WI38 (cell line): Measurements from ENCODE around the gene GSE1.

ENCODE experiments used
- H3K4me3 ChIP-seq: 2 replicates; pipeline ENCODE4 v1.5.1; 2011; ENCODE audit warnings: low read depth, mild to moderate bottlenecking, control low read depth, low read length
- TF ChIP-seq, protein P1 (sequence below): IDR thresholded peaks from 2 replicates; pipeline ENCODE4 v1.5.1; 2012; ENCODE audit warnings: low read depth, mild to moderate bottlenecking, control low read depth, low read length

The GSE1 gene

DNA sequence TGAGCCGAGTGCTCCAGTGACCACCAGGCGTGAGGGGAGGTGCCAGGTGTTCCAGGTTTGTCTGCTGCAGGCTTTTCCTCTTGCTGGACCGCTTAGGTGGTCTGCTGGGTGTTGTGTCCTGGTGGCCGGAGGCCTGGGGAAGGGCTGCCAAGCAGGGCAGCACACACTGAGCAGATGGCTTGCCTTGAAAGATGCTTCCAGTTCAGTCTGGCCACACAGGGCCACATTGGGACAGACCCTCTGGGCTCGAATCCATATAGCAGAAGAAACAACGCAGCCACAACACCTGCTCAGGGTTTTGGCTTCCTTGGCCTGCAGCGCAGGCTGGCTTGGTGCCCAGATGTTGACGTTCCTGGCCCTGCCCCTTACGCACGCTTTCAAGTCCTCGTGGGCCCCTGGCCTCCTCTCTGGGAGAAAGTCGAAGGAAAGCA is 50.8 kb downstream of the GSE1 start:
- H3K4me3 ChIP-seq: no peak overlapping the region
- TF ChIP-seq, protein P1, sequence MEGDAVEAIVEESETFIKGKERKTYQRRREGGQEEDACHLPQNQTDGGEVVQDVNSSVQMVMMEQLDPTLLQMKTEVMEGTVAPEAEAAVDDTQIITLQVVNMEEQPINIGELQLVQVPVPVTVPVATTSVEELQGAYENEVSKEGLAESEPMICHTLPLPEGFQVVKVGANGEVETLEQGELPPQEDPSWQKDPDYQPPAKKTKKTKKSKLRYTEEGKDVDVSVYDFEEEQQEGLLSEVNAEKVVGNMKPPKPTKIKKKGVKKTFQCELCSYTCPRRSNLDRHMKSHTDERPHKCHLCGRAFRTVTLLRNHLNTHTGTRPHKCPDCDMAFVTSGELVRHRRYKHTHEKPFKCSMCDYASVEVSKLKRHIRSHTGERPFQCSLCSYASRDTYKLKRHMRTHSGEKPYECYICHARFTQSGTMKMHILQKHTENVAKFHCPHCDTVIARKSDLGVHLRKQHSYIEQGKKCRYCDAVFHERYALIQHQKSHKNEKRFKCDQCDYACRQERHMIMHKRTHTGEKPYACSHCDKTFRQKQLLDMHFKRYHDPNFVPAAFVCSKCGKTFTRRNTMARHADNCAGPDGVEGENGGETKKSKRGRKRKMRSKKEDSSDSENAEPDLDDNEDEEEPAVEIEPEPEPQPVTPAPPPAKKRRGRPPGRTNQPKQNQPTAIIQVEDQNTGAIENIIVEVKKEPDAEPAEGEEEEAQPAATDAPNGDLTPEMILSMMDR: no peak

DNA sequence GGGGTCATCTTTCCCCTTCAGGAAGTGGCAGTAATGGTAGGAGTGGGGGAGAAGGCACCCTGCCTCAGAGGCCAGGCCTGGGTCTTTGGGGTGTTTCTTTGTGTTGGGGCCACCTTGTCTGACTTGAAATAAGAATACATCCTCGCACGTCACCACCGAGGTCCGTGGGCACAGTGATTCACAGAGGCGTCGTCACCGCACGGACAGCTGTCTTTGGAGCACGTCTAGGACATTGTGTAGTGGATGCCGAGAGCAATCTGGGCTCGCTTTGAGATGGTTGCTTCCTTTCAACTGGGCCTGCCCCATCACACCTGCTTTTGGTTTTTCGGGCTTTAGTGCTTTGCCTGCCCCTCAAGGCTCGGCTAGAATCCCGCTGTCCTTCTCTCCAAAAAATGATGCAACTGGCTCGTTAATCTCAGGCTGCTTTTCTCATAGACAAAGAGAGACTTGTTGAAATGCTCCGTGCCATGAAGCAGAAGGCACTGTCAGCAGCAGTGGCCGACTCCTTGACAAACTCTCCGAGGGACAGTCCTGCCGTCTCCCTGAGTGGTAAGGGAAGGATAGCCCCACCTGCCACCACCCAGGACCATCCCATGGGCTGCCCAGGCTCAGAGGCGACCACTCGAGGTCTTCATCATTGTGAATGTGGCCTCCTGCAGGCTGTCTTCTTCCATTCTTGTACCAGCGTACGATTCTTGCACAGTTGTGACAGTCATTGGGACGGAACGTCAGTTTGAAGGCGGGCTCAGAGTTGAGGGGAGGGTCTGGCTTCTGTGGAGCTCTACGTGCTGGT is 51.7 kb downstream of the GSE1 start:
- TF ChIP-seq, protein P1: no peak
- no peak overlapping the region for H3K4me3 ChIP-seq

DNA sequence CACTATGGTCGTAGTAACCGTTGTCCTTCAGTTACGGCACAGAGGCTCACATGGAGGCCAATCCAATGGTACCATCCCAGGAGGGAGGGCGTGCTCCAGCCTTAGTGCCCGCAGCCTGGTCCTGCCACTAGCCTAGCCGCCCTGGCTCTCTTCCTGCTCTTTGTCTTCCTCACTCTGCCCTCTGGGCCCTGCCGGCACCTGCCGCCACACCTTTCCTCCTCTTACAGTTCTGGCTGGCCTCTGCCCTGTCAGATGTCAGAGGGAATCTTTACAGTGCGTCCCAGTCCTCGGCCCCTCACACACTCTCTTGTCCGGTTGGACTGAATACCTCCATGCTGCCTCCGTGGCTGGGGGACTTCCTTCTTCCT is 52.2 kb downstream of the GSE1 start:
- TF ChIP-seq, protein P1: no peak
- H3K4me3 ChIP-seq: no peak overlapping the region

DNA sequence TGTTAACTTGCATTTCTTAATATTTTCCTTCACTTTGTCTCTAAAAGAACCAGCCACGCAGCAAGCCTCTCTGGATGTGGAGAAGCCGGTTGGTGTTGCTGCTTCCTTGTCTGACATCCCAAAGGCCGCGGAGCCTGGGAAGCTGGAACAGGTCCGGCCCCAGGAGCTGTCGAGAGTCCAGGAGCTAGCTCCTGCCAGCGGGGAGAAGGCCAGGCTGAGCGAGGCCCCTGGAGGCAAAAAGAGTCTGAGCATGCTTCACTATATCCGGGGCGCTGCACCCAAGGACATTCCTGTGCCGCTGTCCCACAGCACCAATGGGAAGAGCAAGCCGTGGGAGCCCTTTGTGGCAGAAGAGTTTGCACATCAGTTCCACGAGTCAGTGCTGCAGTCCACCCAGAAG is 52.8 kb downstream of the GSE1 start:
- TF ChIP-seq, protein P1: no peak
- H3K4me3 ChIP-seq: no peak overlapping the region

DNA sequence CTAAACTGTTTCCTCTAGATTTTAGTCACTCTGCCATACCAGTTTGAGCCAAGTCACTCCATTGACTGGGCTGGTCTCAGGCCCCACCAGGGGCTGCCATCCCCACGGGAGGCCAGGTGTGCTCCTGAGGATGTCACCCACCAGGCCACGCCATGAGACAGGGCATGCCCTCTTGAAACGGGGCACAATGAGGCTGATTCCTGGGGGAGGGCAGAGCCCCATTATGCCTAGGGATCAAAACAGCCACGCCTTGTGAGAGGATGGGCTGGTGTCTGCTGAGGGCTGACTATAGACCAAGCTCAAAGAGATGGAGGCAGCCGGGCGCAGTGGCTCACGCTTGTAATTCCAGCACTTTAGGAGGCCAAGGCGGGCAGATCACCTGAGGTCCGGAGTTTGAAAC is 54.1 kb downstream of the GSE1 start:
- TF ChIP-seq, protein P1: no peak
- no peak overlapping the region for H3K4me3 ChIP-seq

DNA sequence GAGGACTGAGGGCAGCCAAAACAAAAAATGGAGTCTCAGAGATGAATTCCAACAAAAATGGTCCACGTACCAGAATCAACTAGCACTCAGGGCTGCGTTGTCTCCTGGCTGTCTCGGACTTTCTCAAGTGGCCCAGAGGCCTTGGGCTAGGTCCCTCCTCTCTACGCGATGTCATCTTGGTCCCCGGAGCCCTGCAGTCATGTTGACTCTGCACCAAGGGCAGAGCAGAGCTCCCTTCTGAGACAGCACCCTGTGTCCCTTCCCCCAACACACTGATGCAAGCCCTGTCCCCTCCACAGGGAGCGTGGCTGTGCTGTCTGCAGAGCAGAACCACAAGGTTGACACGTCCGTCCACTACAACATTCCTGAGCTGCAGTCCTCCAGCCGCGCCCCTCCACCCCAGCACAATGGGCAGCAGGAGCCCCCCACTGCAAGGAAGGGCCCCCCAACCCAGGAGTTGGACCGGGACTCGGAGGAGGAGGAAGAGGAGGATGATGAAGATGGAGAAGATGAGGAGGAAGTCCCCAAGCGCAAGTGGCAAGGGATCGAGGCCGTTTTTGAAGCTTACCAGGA is 54.8 kb downstream of the GSE1 start:
- TF ChIP-seq, protein P1: no peak
- H3K4me3 ChIP-seq: no peak overlapping the region

DNA sequence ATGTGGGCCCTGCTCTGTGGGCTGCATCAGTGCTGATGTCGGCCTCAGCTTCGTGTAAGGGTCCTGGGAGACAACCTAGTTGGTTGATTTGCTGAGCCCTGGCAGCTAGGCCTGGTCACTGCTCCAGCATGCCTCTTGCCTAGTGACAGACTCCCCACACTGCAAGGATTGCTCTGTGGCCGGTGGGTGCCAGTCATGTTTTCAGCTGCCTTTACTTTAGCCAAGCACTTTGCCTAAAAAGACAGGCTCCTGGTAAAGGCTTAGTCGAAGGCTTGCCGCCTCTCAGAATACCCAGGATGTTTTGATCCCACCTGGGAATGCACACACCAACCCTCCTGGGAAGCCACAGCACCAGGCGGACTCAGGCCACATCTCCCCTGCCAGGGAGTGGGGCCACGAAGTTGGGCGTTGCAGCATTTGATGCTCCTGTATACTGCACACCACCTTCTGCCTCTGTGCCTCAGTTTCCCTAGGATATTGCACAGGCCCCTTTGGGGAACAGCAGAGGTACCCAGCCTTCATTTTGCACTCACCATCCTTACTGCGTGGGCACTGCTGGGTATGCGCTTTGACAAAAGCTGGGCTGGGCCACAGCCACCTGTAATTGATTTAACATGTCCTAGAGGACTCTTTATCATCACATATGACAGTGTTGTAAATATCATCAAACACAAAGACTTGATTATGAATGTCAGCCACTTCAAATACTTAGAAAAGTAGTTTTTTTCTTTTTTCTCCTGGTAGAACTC is 55.7 kb downstream of the GSE1 start:
- H3K4me3 ChIP-seq: no peak overlapping the region
- TF ChIP-seq, protein P1: no peak
